Keratinocyte (primary cell): ENCODE results near the gene ABCD3. TPM values are rescaled to one million over a fixed set of nuclear protein-coding genes. Genes with fewer than 3 reads are reported as not detected.
"Not testable (repeated sequence)": the region's sequence is repeated elsewhere in the genome, so short reads cannot be mapped to it uniquely, and the experiment has no call there.

Source experiments
- DNase-seq: peaks from one replicate; pipeline ENCODE4 v3.0.0-alpha.2; 2011; ENCODE audit warnings: low read depth, missing footprints, low spot score
- FAIRE-seq: peaks from 2 replicates; lab custom pipeline; 2011; peaks lifted over from hg19 to GRCh38; lab: Jason Lieb, UNC
- H2AFZ ChIP-seq: 2 replicates; pipeline ENCODE4 v1.6.0; 2012; ENCODE audit warnings: low read length, control low read depth, inconsistent platforms; ENCODE audit not compliant: control insufficient read depth
- H3K27ac ChIP-seq: 2 replicates; pipeline ENCODE4 v1.5.1; 2011; ENCODE audit warnings: low read length; ENCODE audit not compliant: control insufficient read depth, insufficient read depth
- H3K27me3 ChIP-seq: 3 replicates; pipeline ENCODE4 v1.6.0; 2011; ENCODE audit warnings: low read length; ENCODE audit not compliant: control insufficient read depth, insufficient read depth; ENCODE audit errors: extremely low read depth
- H3K36me3 ChIP-seq, 2 experiments: 2 replicates in 1 of 2; 3 replicates in 1 of 2; pipeline ENCODE4 v1.5.1; 2011; ENCODE audit warnings: low read length in 2 of 2, mild to moderate bottlenecking in 1 of 2; ENCODE audit not compliant: control insufficient read depth in 2 of 2, insufficient read depth in 2 of 2; ENCODE audit errors: extremely low read depth in 1 of 2
- H3K4me1 ChIP-seq: 3 replicates; pipeline ENCODE4 v1.5.1; 2011; ENCODE audit warnings: low read length; ENCODE audit not compliant: control insufficient read depth, insufficient read depth; ENCODE audit errors: extremely low read depth
- H3K4me2 ChIP-seq: 3 replicates; pipeline ENCODE4 v1.6.0; 2011; ENCODE audit warnings: low read depth, low read length; ENCODE audit not compliant: control insufficient read depth, insufficient read depth; ENCODE audit errors: extremely low read depth
- H3K4me3 ChIP-seq, 3 experiments: fragments of 200-600 bp in 1 of 3; sonication (generic) in 1 of 3; 2 replicates in 2 of 3; 3 replicates in 1 of 3; pipeline ENCODE4 v1.5.1; 2011 to 2016; ENCODE audit warnings: low read length in 3 of 3, mild to moderate bottlenecking in 3 of 3, control low read depth in 2 of 3, inconsistent platforms in 1 of 3, low read depth in 1 of 3, mixed read lengths in 1 of 3, mixed run types in 1 of 3, moderate library complexity in 1 of 3; ENCODE audit not compliant: control insufficient read depth in 2 of 3, insufficient read depth in 2 of 3; ENCODE audit errors: extremely low read depth in 1 of 3
- H3K79me2 ChIP-seq: 2 replicates; pipeline ENCODE4 v1.6.0; 2012; ENCODE audit warnings: low read length; ENCODE audit not compliant: control insufficient read depth, insufficient read depth
- H3K9ac ChIP-seq: 3 replicates; pipeline ENCODE4 v1.6.0; 2011; ENCODE audit warnings: low read length; ENCODE audit not compliant: control insufficient read depth, insufficient read depth; ENCODE audit errors: extremely low read depth
- H3K9me1 ChIP-seq: 3 replicates; pipeline ENCODE4 v1.6.0; 2011; ENCODE audit warnings: low read length; ENCODE audit not compliant: control insufficient read depth, insufficient read depth; ENCODE audit errors: extremely low read depth
- H3K9me3 ChIP-seq: 2 replicates; pipeline ENCODE4 v1.5.1; 2012; ENCODE audit warnings: low read depth, low read length; ENCODE audit not compliant: control insufficient read depth
- H4K20me1 ChIP-seq: 3 replicates; pipeline ENCODE4 v1.6.0; 2011; ENCODE audit warnings: low read length; ENCODE audit not compliant: control insufficient read depth, insufficient read depth; ENCODE audit errors: extremely low read depth
- EZH2 ChIP-seq: IDR thresholded peaks from one replicate; pipeline ENCODE4 v1.6.1; 2012; ENCODE audit warnings: inconsistent platforms, mild to moderate bottlenecking, low read length, moderate library complexity
- dilution Hi-C: fragments of 300-500 bp; cut with MboI; formaldehyde crosslinking; loops from one replicate; pipeline ENCODE4 v1.7.0; 2020; ENCODE audit warnings: low sequenced_read_pairs; ENCODE audit not compliant: extremely low pct_ligation_motif_present
- polyA plus RNA-seq, 5 experiments: library from polyadenylated mRNA; depleted of rRNA in 3 of 5; stranded (reverse) in 3 of 5; stranded (forward) in 1 of 5; unstranded in 1 of 5; fragments of >200 nt; gene quantifications; 1 replicate in 1 of 5; 2 replicates in 3 of 5; 3 replicates in 1 of 5; pipeline versions ENCODE4 v1.2.1 to v1.2.3, GENCODE V29; 2011 to 2012; ENCODE audit warnings: missing spikeins in 2 of 5, low read depth in 1 of 5, low replicate concordance in 1 of 5
- TF ChIP-seq, protein P1 (sequence below), 3 experiments: IDR thresholded peaks in 1 of 3; conservative IDR thresholded peaks in 1 of 3; optimal IDR thresholded peaks in 1 of 3; 2 replicates in 2 of 3; 3 replicates in 1 of 3; pipeline versions ENCODE3 to v1.5.1; 2011; ENCODE audit warnings: low read length in 3 of 3, mild to moderate bottlenecking in 3 of 3, moderate library complexity in 2 of 3, control low read depth in 1 of 3, inconsistent platforms in 1 of 3; ENCODE audit not compliant: insufficient read depth in 2 of 3; ENCODE audit errors: extremely low read depth in 1 of 3

The ABCD3 gene
- polyA plus RNA-seq, 1 donor (not counting 4 experiments of a cell fraction or from before 2014, with no cell fraction given): 34.9 TPM

DNA sequence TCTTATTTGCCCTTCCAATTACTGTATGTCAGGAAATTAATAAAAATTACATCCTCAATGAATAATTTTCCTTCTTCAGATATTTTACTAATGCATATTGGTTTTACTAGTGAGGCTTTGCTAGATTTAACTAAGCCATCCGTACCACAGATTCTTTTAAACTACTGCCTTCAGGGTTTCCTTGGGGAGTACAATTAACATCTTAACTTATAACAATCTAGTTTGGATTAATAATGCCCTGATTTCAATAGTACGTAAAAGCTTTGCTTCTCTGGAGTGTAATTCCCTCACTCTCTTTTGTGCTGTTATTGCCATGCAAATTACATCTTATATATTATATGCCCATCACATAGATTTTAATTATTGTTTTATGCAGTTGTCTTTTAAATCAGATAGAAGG is 147.7 kb downstream of the ABCD3 start:
- dilution Hi-C loops: no loop called here
- Histone ChIP-seq H2AFZ (no peak overlapping the region), H3K9me1 (no peaks in the 10 kb centered on the region), H3K9ac (no peak overlapping the region), H3K9me3 (peaks cover 3% of the 10 kb centered on the region), H3K36me3 (no peaks in the 10 kb centered on the region), H3K27ac (no peak overlapping the region), H4K20me1 (no peaks in the 10 kb centered on the region), H3K79me2 (no peaks in the 10 kb centered on the region), H3K4me1 (peaks cover 3% of the 10 kb centered on the region), H3K4me2 (no peak overlapping the region), H3K27me3 (no peaks in the 10 kb centered on the region), H3K4me3 (no peak overlapping the region)
- FAIRE-seq: no peak
- TF ChIP-seq, protein P1, sequence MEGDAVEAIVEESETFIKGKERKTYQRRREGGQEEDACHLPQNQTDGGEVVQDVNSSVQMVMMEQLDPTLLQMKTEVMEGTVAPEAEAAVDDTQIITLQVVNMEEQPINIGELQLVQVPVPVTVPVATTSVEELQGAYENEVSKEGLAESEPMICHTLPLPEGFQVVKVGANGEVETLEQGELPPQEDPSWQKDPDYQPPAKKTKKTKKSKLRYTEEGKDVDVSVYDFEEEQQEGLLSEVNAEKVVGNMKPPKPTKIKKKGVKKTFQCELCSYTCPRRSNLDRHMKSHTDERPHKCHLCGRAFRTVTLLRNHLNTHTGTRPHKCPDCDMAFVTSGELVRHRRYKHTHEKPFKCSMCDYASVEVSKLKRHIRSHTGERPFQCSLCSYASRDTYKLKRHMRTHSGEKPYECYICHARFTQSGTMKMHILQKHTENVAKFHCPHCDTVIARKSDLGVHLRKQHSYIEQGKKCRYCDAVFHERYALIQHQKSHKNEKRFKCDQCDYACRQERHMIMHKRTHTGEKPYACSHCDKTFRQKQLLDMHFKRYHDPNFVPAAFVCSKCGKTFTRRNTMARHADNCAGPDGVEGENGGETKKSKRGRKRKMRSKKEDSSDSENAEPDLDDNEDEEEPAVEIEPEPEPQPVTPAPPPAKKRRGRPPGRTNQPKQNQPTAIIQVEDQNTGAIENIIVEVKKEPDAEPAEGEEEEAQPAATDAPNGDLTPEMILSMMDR (optimal IDR thresholded peaks at IDR 0.05 in 1 of 3, IDR thresholded peaks at IDR 0.05 in 1 of 3, conservative IDR thresholded peaks at IDR 0.05 in 1 of 3; ENCODE audit: extremely low read depth in 1 of 3, insufficient read depth in 2 of 3, low read length in 3 of 3): no peak
- TF ChIP-seq EZH2: no peak
- DNase-seq: no peak

DNA sequence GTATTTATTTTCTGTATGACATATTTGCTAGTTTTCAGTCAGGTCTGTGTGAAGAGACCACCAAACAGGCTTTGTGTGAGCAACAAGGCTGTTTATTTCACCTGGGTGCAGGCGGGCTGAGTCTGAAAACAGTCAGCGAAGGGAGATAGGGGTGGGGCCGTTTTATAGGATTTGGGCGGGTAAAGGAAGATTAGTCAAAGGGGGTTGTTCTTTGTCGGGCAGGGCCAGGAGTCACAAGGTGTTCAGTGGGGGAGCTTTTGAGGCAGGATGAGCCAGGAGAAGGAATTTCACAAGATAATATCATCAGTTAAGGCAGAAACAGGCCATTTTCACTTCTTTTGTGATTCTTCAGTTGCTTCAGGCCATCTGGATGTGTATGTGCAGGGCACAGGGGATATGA is 148.2 kb downstream of the ABCD3 start:
- H3K9me3 ChIP-seq, H3K4me1 ChIP-seq, H3K4me3 ChIP-seq, H3K27ac ChIP-seq, H3K9me1 ChIP-seq, H3K79me2 ChIP-seq, FAIRE-seq, H3K27me3 ChIP-seq, dilution Hi-C loops, H3K4me2 ChIP-seq, H4K20me1 ChIP-seq, DNase-seq, H3K9ac ChIP-seq, H3K36me3 ChIP-seq: not testable (repeated sequence)
- peak overlapping the region; percentile 6 for H2AFZ ChIP-seq

DNA sequence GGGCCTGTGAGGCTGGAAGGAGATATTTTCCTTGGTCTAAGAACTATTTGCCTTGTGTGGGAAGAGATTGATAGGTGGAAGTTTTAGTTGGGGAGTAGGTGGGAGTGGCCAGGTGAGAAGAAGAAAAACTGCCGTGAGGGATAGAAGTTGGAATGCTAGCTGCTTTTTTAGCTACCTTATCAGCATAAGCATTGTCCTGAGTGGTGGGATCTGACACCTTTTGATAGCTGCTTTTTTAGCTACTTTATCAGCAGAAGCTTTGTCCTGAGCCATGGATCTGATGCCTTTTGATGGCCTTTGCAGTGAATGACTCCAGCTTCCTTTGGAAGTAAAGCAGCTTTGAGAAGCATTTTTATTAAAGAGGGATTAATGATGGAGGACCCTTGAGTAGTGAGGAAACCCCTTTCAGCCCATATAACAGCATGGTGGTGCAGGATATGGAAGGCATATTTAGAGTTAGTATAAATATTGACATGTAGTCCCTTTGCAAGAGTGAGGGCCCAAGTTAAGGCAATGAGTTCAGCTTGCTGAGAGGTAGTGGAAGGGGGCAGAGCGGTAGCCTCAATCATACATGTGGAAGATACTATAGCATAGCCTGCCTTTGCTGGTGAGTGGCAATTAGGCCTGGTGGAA is 149.9 kb downstream of the ABCD3 start:
- H3K9me1 ChIP-seq, H3K4me3 ChIP-seq, H3K27me3 ChIP-seq, DNase-seq, H2AFZ ChIP-seq, H3K4me2 ChIP-seq, H3K9me3 ChIP-seq, FAIRE-seq, H3K4me1 ChIP-seq, H3K9ac ChIP-seq, dilution Hi-C loops, H3K27ac ChIP-seq, H3K79me2 ChIP-seq, H3K36me3 ChIP-seq, H4K20me1 ChIP-seq: not testable (repeated sequence)

Other genes with a start within 250 kb of the ABCD3 start
- gene ARHGAP29, start 180.8 kb upstream of the ABCD3 start, polyA plus RNA-seq: 40.0 to 79.7 TPM (median 67.7 TPM) in 3 replicates
- 962 to 1,634 TPM (median 1,409 TPM) in 3 replicates for gene F3, start 123.4 kb downstream of the ABCD3 start, polyA plus RNA-seq